H1 (cell line): ENCODE data around the gene CHRM1. TPM values are rescaled to one million over a fixed set of nuclear protein-coding genes. Genes with fewer than 3 reads are reported as not detected.
A peak's percentile ranks its signal among the peaks of the same experiment; 100 is the strongest.

Experiments
- CTCF ChIA-PET: fragments of 300-600 bp; sonication (Branson Sonifier 250); formaldehyde crosslinking; loops from one replicate; lab custom pipeline; 2021; ENCODE audit not compliant: partially characterized antibody; lab: Charles Lee
- POLR2A ChIA-PET: fragments of 300-600 bp; sonication (Branson Sonifier 250); formaldehyde crosslinking; loops from one replicate; lab custom pipeline; 2021; ENCODE audit warnings: inconsistent platforms; ENCODE audit not compliant: partially characterized antibody; lab: Charles Lee
- DNase-seq, 2 experiments: peaks; one replicate each; pipeline versions ENCODE4 v3.0.0 to v3.0.0-alpha.2; 2010 to 2022; ENCODE audit warnings: low spot score in 2 of 2, low read depth in 1 of 2, mixed read lengths in 1 of 2
- FAIRE-seq: peaks from 2 replicates; lab custom pipeline; 2011; peaks lifted over from hg19 to GRCh38; lab: Jason Lieb, UNC
- H2AFZ ChIP-seq: 2 replicates; pipeline ENCODE4 v1.8.1; 2012; ENCODE audit warnings: low read length, inconsistent platforms
- H2AK5ac ChIP-seq: 2 replicates; pipeline ENCODE4 v1.6.1; 2013; ENCODE audit warnings: low read depth, low read length
- H2BK120ac ChIP-seq: replicated peaks from 2 replicates; pipeline ENCODE3; 2013; ENCODE audit warnings: low read depth, low read length, inconsistent platforms
- H2BK12ac ChIP-seq: 2 replicates; pipeline ENCODE4 v1.6.1; 2013; ENCODE audit warnings: low read depth, low read length
- H2BK15ac ChIP-seq: 2 replicates; pipeline ENCODE4 v1.6.1; 2013; ENCODE audit warnings: low read length
- H2BK20ac ChIP-seq: 2 replicates; pipeline ENCODE4 v1.6.1; 2013; ENCODE audit warnings: low read length
- H2BK5ac ChIP-seq: 2 replicates; pipeline ENCODE4 v1.6.1; 2013; ENCODE audit warnings: low read depth, low read length
- H3K14ac ChIP-seq: 2 replicates; pipeline ENCODE4 v1.6.1; 2013; ENCODE audit warnings: inconsistent platforms; ENCODE audit not compliant: insufficient read length
- H3K18ac ChIP-seq: 2 replicates; pipeline ENCODE4 v1.6.1; 2013; ENCODE audit warnings: low read length; ENCODE audit errors: extremely low read depth
- H3K23ac ChIP-seq: 2 replicates; pipeline ENCODE4 v1.6.1; 2013; ENCODE audit warnings: inconsistent platforms; ENCODE audit not compliant: insufficient read length
- H3K23me2 ChIP-seq: 2 replicates; pipeline ENCODE4 v1.6.1; 2013; ENCODE audit warnings: low read depth, low read length
- H3K27ac ChIP-seq: 2 replicates; pipeline ENCODE4 v1.6.1; 2011; ENCODE audit warnings: low read depth, low read length, inconsistent platforms
- H3K27me3 ChIP-seq, 4 experiments: replicated peaks in 1 of 4; 1 replicate in 1 of 4; 2 replicates in 3 of 4; pipeline versions ENCODE4 v1.6.1 to v1.8.1; 2011 to 2013; ENCODE audit warnings: low read length in 3 of 4, mild to moderate bottlenecking in 3 of 4, inconsistent platforms in 2 of 4, mixed read lengths in 2 of 4, moderate library complexity in 1 of 4; ENCODE audit not compliant: control insufficient read depth in 3 of 4, insufficient read depth in 3 of 4; ENCODE audit errors: extremely low read depth in 1 of 4
- H3K36me3 ChIP-seq, 4 experiments: 2 replicates each; pipeline versions ENCODE4 v1.6.1 to v1.8.1; 2011 to 2013; ENCODE audit warnings: mild to moderate bottlenecking in 4 of 4, low read length in 3 of 4, moderate library complexity in 2 of 4, control low read depth in 1 of 4, inconsistent platforms in 1 of 4; ENCODE audit not compliant: insufficient read depth in 4 of 4, control insufficient read depth in 2 of 4
- H3K4ac ChIP-seq: replicated peaks from 2 replicates; pipeline ENCODE3; 2013; ENCODE audit warnings: low read length, low read depth, mixed read lengths, inconsistent platforms; ENCODE audit not compliant: insufficient read length
- H3K4me1 ChIP-seq, 4 experiments: replicated peaks in 1 of 4; 1 replicate in 1 of 4; 2 replicates in 3 of 4; pipeline versions ENCODE4 v1.6.1 to v1.8.1; 2011 to 2013; ENCODE audit warnings: low read length in 3 of 4, inconsistent platforms in 2 of 4, mixed read lengths in 1 of 4; ENCODE audit not compliant: insufficient read depth in 4 of 4, control insufficient read depth in 3 of 4
- H3K4me2 ChIP-seq, 2 experiments: 2 replicates each; pipeline versions ENCODE4 v1.6.1 to v1.8.1; 2011 to 2013; ENCODE audit warnings: low read depth in 2 of 2, low read length in 2 of 2, control low read depth in 1 of 2, inconsistent platforms in 1 of 2, mild to moderate bottlenecking in 1 of 2; ENCODE audit not compliant: insufficient read depth in 1 of 2
- H3K4me3 ChIP-seq, 4 experiments: fragments of 200-600, 300-600 bp in 1 of 4; sonication (generic), shearing (Covaris generic), sonication (Bioruptor Twin) in 1 of 4; 2 replicates each; pipeline versions ENCODE4 v1.5.1 to v1.8.1; 2011 to 2016; ENCODE audit warnings: low read length in 4 of 4, low read depth in 3 of 4, control low read depth in 2 of 4, inconsistent platforms in 2 of 4, mild to moderate bottlenecking in 2 of 4, mixed read lengths in 1 of 4, moderate library complexity in 1 of 4; ENCODE audit not compliant: insufficient read depth in 2 of 4; ENCODE audit errors: extremely low read depth in 1 of 4
- H3K56ac ChIP-seq: replicated peaks from 2 replicates; pipeline ENCODE3; 2013; ENCODE audit warnings: low read depth, mild to moderate bottlenecking, mixed read lengths, low read length, inconsistent platforms; ENCODE audit not compliant: insufficient read length
- H3K79me1 ChIP-seq: 2 replicates; pipeline ENCODE4 v1.6.1; 2013; ENCODE audit warnings: low read depth, low read length, control low read depth
- H3K79me2 ChIP-seq, 2 experiments: 2 replicates each; pipeline versions ENCODE4 v1.6.1 to v1.8.1; 2012 to 2013; ENCODE audit warnings: low read length in 2 of 2, mild to moderate bottlenecking in 2 of 2, inconsistent platforms in 1 of 2; ENCODE audit not compliant: insufficient read depth in 2 of 2, control insufficient read depth in 1 of 2
- H3K9ac ChIP-seq, 4 experiments: replicated peaks in 1 of 4; 1 replicate in 1 of 4; 2 replicates in 3 of 4; pipeline versions ENCODE4 v1.6.1 to v1.8.1; 2011 to 2013; ENCODE audit warnings: low read depth in 3 of 4, low read length in 3 of 4, control low read depth in 2 of 4, mild to moderate bottlenecking in 2 of 4, moderate library complexity in 2 of 4, inconsistent platforms in 1 of 4; ENCODE audit errors: extremely low read depth in 1 of 4
- H3K9me3 ChIP-seq, 2 experiments: 2 replicates each; pipeline versions ENCODE4 v1.6.1 to v1.8.1; 2012 to 2013; ENCODE audit warnings: mild to moderate bottlenecking in 2 of 2, moderate library complexity in 2 of 2, control low read depth in 1 of 2, inconsistent platforms in 1 of 2, low read depth in 1 of 2, low read length in 1 of 2, mixed read lengths in 1 of 2; ENCODE audit not compliant: insufficient read depth in 2 of 2
- H4K20me1 ChIP-seq, 2 experiments: replicated peaks in 1 of 2; 2 replicates each; pipeline versions ENCODE3 to v1.8.1; 2011 to 2013; ENCODE audit warnings: inconsistent platforms in 2 of 2, low read length in 2 of 2, mild to moderate bottlenecking in 1 of 2; ENCODE audit not compliant: insufficient read depth in 2 of 2, control insufficient read depth in 1 of 2
- H4K5ac ChIP-seq: 2 replicates; pipeline ENCODE4 v1.6.1; 2013; ENCODE audit warnings: low read length, low read depth, mixed read lengths, inconsistent platforms; ENCODE audit not compliant: insufficient read length
- H4K8ac ChIP-seq: 2 replicates; pipeline ENCODE4 v1.8.0; 2013; ENCODE audit warnings: mild to moderate bottlenecking, moderate library complexity, low read length, inconsistent platforms; ENCODE audit not compliant: insufficient read depth; ENCODE audit errors: extremely low read depth
- H4K91ac ChIP-seq: replicated peaks from 2 replicates; pipeline ENCODE3; 2013; ENCODE audit warnings: low read length, mixed read lengths, inconsistent platforms; ENCODE audit not compliant: insufficient read length
- ATF2 ChIP-seq: IDR thresholded peaks from 2 replicates; pipeline ENCODE4 v1.6.1; 2012; ENCODE audit warnings: low read length, inconsistent platforms
- JUND ChIP-seq: IDR thresholded peaks from 2 replicates; pipeline ENCODE4 v1.6.1; 2011; ENCODE audit warnings: mild to moderate bottlenecking, improper control_type of control experiment, low read length
- NRF1 ChIP-seq: IDR thresholded peaks from 2 replicates; pipeline ENCODE4 v1.6.1; 2011; ENCODE audit warnings: mild to moderate bottlenecking, low read depth, low read length, improper control_type of control experiment
- WGBS, 2 experiments: shearing (Covaris generic) in 1 of 2; methylation state at CpG; one replicate each; pipeline versions ENCODE4 v1.1.6 to v1.1.7; 2013 to 2015; ENCODE audit warnings: low lambda C conversion rate in 2 of 2, mixed read lengths in 2 of 2, inconsistent platforms in 1 of 2, low coverage in 1 of 2, missing lambda C conversion rate in 1 of 2; ENCODE audit not compliant: insufficient replicate concordance in 2 of 2, insufficient coverage in 1 of 2, insufficient read length in 1 of 2; ENCODE audit errors: extremely low coverage in 1 of 2, missing lambda C conversion rate in 1 of 2; 5-methylcytosine and 5-hydroxymethylcytosine counted together
- polyA plus RNA-seq, 7 experiments: library from polyadenylated mRNA; depleted of rRNA in 3 of 7; stranded (reverse) in 5 of 7; unstranded in 2 of 7; fragments of >200 nt in 5 of 7; fragments of 200-250 nt in 2 of 7; gene quantifications; 1 replicate in 5 of 7; 2 replicates in 1 of 7; 4 replicates in 1 of 7; pipeline versions ENCODE4 v1.2.1 to v1.2.3, GENCODE V29; 2011 to 2013; ENCODE audit warnings: missing spikeins in 2 of 7, mixed read lengths in 2 of 7
- total RNA-seq: library from RNA; stranded (reverse); fragmentation: NEBNext Ultra II Directional; extraction: Animal tissue kit (Norgen Biotek cat#: 25700); gene quantifications from 2 replicates; pipeline ENCODE4 v1.2.1, GENCODE V29; 2021

The CHRM1 gene
- total and polyA plus RNA-seq, 2 of the 8 experiments (the other 6 are each of a cell fraction or from before 2014, with no cell fraction given), result 0.08 TPM; not detected in 1

- Histone ChIP-seq H3K4me2 (no peak overlapping the region), H2BK20ac (0 out of 2 replicates have a peak overlapping the region, but pooled peaks have one; percentile 32), H3K79me1 (no peaks in the 10 kb centered on the region), H3K36me3 (no peaks in the 10 kb centered on the region), H3K4ac (no peak overlapping the region), H3K9ac (no peak overlapping the region), H2AFZ (peak overlapping the region; percentile 77; the same call in 1 of the 2 replicates), H4K5ac (no peak overlapping the region), H3K9me3 (no peaks in the 10 kb centered on the region), H2AK5ac (no peak overlapping the region)
- POLR2A ChIA-PET, result interaction anchor here (1.3 to 57.8 kb wide), 7 partner anchors 9 to 78 kb away, joined by 6 to 1185 read pairs (median 19); partner anchors contain the start of gene SLC3A2
- CTCF ChIA-PET, result interaction anchor here (0.6 to 16.5 kb wide), 5 partner anchors 12 to 294 kb away, joined by 3 to 232 read pairs (median 68); no protein-coding TSS in a partner anchor
- DNase-seq (no peak), FAIRE-seq (no peak)
- TF ChIP-seq JUND, result 0 out of 2 replicates have a peak, but pooled peaks have one; percentile 29
- peak; percentile 43; the same call in 1 of the 2 replicates for TF ChIP-seq ATF2
- TF ChIP-seq NRF1, result no peak
- TF ChIP-seq, all 59 proteins: peak for 2
- Histone ChIP-seq H3K23ac (no peak overlapping the region), H4K8ac (no peak overlapping the region), H2BK15ac (0 out of 2 replicates have a peak overlapping the region, but pooled peaks have one; percentile 29), H3K14ac (no peak overlapping the region), H3K4me1 (peaks cover 0 to 18% (median 9%) of the 10 kb centered on the region in 4 experiments; a peak in 6 of 7 replicates), H3K56ac (no peak overlapping the region), H2BK12ac (0 out of 2 replicates have a peak overlapping the region, but pooled peaks have one; percentile 27), H3K4me3 (no peak overlapping the region), H4K20me1 (no peaks in the 10 kb centered on the region), H3K79me2 (no peaks in the 10 kb centered on the region), H3K27me3 (peaks cover 0 to 10% (median 7%) of the 10 kb centered on the region in 4 experiments; a peak in 6 of 7 replicates), H2BK120ac (no peak overlapping the region), H4K91ac (no peak overlapping the region), H3K27ac (no peak overlapping the region), H3K18ac (no peak overlapping the region), H2BK5ac (no peak overlapping the region), H3K23me2 (no peaks in the 10 kb centered on the region; the same call in 1 of the 2 replicates)
- WGBS, 2 experiments, result 60% methylated on average over 3 of the region's 5 CpGs; no CpG with 5 or more reads in 1 of the 2 experiments
These were observed 2.6 kb downstream of the CHRM1 start for GRCh38 chr11:62918531-62918930.
